Heart right ventricle (tissue), 16 donors: ENCODE measurements around the gene LRIG1. TPM values are rescaled to one million over a fixed set of nuclear protein-coding genes. Genes with fewer than 3 reads are reported as not detected.
A peak's percentile ranks its signal among the peaks of the same experiment; 100 is the strongest.

Source experiments
- ATAC-seq, 8 donors: fragments of 200-7000 bp; cut with Tn5 transposase; one replicate each; pipeline ENCODE4 v1.9.1; 2020; ENCODE audit warnings: mild to moderate bottlenecking in 8 of 8, moderate library complexity in 8 of 8, moderate number of reproducible peaks in 1 of 8
- DNase-seq, 2 donors: peaks; one replicate each; pipeline ENCODE4 v3.0.0-alpha.2; 2020
- H3K27ac ChIP-seq, 10 donors: fragments of 200-600 bp; sonication (generic) in 2 of 10; one replicate each; pipeline versions ENCODE4 v1.5.0 to v1.8.0; 2020 to 2022; ENCODE audit warnings: mild to moderate bottlenecking in 3 of 10
- H3K27me3 ChIP-seq, 7 donors: fragments of 200-600 bp; one replicate each; pipeline ENCODE4 v1.8.0; 2021 to 2022; ENCODE audit warnings: mild to moderate bottlenecking in 2 of 7
- H3K36me3 ChIP-seq, 9 donors: fragments of 200-600 bp; sonication (generic) in 1 of 9; one replicate each; pipeline versions ENCODE4 v1.5.0 to v1.8.0; 2020 to 2022; ENCODE audit warnings: mild to moderate bottlenecking in 2 of 9
- H3K4me1 ChIP-seq, 9 donors: fragments of 200-600 bp; sonication (generic) in 1 of 9; one replicate each; pipeline versions ENCODE4 v1.5.0 to v1.8.0; 2020 to 2022; ENCODE audit warnings: mild to moderate bottlenecking in 4 of 9
- H3K4me3 ChIP-seq, 10 donors: fragments of 200-600 bp; sonication (generic) in 2 of 10; one replicate each; pipeline versions ENCODE4 v1.5.0 to v1.8.0; 2020 to 2022; ENCODE audit warnings: mild to moderate bottlenecking in 7 of 10, moderate library complexity in 2 of 10
- H3K9me3 ChIP-seq, 11 donors: fragments of 200-600 bp in 10 of 11; sonication (generic) in 2 of 11; one replicate each; pipeline versions ENCODE4 v1.5.0 to v1.8.0; 2013 to 2022; ENCODE audit warnings: mild to moderate bottlenecking in 2 of 11, control low read depth in 1 of 11, moderate library complexity in 1 of 11
- CTCF ChIP-seq, 9 donors: fragments of 200-600 bp; sonication (generic) in 2 of 9; IDR thresholded peaks; one replicate each; pipeline versions ENCODE4 v1.5.0 to v1.8.0; 2021 to 2022; ENCODE audit warnings: antibody characterized with exemption in 9 of 9, mild to moderate bottlenecking in 5 of 9, moderate library complexity in 1 of 9
- WGBS, 2 donors: extraction: QIAGEN DNeasy Blood & Tissue Kit; methylation state at CpG; one replicate each; pipeline ENCODE4 v1.1.7; 2013; ENCODE audit warnings: inconsistent platforms in 1 of 2; 5-methylcytosine and 5-hydroxymethylcytosine counted together
- intact Hi-C, 10 donors: fragments of 100-400 bp; cut with DNase I; formaldehyde crosslinking; loops; one replicate each; pipeline versions ENCODE4 v1.11.1 to v1.14.2; 2022
- polyA plus RNA-seq, 2 donors: library from polyadenylated mRNA; stranded (reverse); fragments of 200-250 nt; gene quantifications; one replicate each; pipeline ENCODE4 v1.2.3, GENCODE V29; 2013
- total RNA-seq, 10 donors: library from RNA; stranded (reverse); fragmentation: NEBNext Ultra II Directional in 3 of 10; extraction: Animal tissue kit (Norgen Biotek cat#: 25700) in 3 of 10; gene quantifications; one replicate each; pipeline versions ENCODE4 v1.2.1 to v1.2.4, GENCODE V29; 2021 to 2023
- donor health status: Arrhythmogenic right ventricular cardiomyopathy.
- donor health status: ischemic (EF 13 %, LVEDD 7.1; RV severe dilation, severe dysfunction).
- donor health status: healthy with polysubstance abuse.
- donor health status: DM: no; HTN: yes; CAD: no.
- donor health status: DM: no; HTN: no; CAD: no.
- donor health status: ischemic (EF 25% LVEDD 6.9; RV normal size, moderate dysfunction).
- donor health status: ischemic (EF 25% LVEDD 5.7; RV mildly dilated, moderate dysfunction).
- donor health status: healthy.
- donor health status: DM: yes; HTN: yes; CAD: no.
- donor health status: Ischemic cardiomyopathy.
- donor health status: ischemic (EF 35%, LVEDD 5.7; RV mildly dilated, moderate dysfunction).
- donor health status: nonischemic (EF 11% LVEDD 7.7; RV severe dilation, severe dysfunction).
- donor health status: DM: yes; HTN: yes; CAD: no.
- donor health status: PGD.
- donor health status: ischemic (EF 29% LVEDD 5.4; RV normal size, mild dysfunction).
- donor health status: nonischemic (EF 23%, LVEDD 6.1; RV moderate dilation, normal function).

LRIG1 gene
- total and polyA plus RNA-seq, 12 donors = 23.8 to 109 (median 94.2) TPM

GRCh38 chr3:66419036-66419435 lies 81.8 kb downstream of the LRIG1 start:
- Histone ChIP-seq H3K36me3 (peaks cover 0 to 25% (median 4%) of the 10 kb centered on the region in 9 donors), H3K9me3 (peaks cover 0 to 17% (median 7%) of the 10 kb centered on the region in 11 donors), H3K27me3 (no peaks in the 10 kb centered on the region), H3K4me3 (no peak overlapping the region), H3K4me1 (peaks cover 7 to 67% (median 46%) of the 10 kb centered on the region in 9 donors), H3K27ac (peak overlapping the region in 5 of 10 donors; percentile 18 to 62 (median 37))
- 90 to 92% methylated on average over 14 of the region's 14 CpGs for WGBS, 2 donors
- DNase-seq (no peak), ATAC-seq (no peak)
- intact Hi-C loops = loop anchor here in 3 of 10 donors (5.0 to 10.0 kb wide), 3 partner anchors 63 to 86 kb away; partner anchors contain the start of gene LRIG1 (in 1 of the 3)
- no peak for TF ChIP-seq CTCF (IDR thresholded peaks at IDR 0.05)

DNA sequence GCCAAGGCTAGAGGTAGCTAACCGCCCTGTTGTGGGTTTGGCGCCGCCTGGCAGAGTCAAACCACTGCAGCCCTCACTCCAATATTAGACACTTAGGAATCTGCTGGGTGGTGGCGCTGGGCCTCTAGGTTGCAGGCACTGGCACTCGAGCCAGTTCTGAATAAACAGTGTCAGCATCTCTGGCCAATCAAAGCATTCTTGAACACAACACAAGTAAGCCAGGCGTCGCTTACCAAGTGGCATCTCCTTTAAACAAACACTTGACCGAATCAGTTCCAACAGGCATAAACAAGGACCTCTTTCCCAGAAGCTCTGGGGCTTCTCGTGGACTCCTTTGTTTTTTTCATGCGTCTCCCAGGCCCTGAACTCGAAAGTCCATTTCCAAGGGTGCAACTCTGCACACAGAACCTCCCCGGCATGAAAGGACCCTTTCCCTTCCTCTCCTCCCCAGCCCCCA lies 82.3 kb downstream of the LRIG1 start:
- Histone ChIP-seq H3K4me3 (no peak overlapping the region), H3K27ac (peak overlapping the region in 7 of 10 donors; percentile 26 to 62 (median 34)), H3K36me3 (peaks cover 0 to 30% (median 4%) of the 10 kb centered on the region in 9 donors), H3K27me3 (no peaks in the 10 kb centered on the region), H3K4me1 (peaks cover 7 to 64% (median 46%) of the 10 kb centered on the region in 9 donors), H3K9me3 (peaks cover 0 to 17% (median 7%) of the 10 kb centered on the region in 11 donors)
- ATAC-seq (peak; percentile 54 to 84 (median 68)), DNase-seq (no peak)
- intact Hi-C loops = loop anchor here in 3 of 10 donors (5.0 to 10.0 kb wide), 3 partner anchors 64 to 86 kb away; partner anchors contain the start of gene LRIG1 (in 1 of the 3)
- WGBS, 2 donors = 62 to 69% methylated on average over 12 of the region's 12 CpGs
- peak in 5 of 9 donors; percentile 7 to 47 (median 44) for TF ChIP-seq CTCF (IDR thresholded peaks at IDR 0.05)

DNA sequence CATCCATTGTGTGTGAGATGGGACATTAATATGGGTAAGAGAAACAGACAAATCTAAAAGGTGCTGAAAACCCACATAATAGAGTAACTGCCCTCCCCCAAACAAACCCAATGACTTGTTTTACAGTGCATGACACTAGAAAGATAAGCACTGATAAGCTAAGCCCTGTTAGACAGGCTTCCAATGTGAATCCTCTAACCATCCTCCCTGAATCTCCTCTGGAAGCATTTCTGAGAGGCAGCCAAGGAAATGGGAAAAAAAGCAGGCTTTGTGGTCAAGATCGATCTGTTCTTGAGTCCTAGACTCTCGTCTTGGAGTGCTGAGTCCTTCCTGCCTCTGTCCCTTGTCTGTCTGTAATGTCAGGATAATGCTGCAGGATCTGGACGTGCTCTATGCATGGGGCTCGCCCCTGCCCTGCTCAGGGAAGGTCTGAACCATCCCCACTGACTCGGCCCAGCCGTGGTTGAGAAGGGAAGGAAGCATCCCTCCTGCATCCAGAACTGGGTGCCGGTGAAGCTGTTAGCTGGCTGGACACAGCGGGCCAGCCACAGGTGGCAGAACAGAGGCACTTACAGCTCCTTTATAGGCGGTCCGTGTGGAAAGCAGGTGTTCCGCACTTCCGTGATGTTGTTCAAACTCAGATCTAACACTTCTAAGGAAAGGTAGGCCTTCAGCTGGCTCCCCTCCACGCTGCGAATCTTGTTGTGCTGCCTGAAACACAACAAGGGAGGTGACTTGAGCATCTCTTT lies 84.1 kb downstream of the LRIG1 start:
- H3K36me3 ChIP-seq = peaks cover 0 to 46% (median 16%) of the 10 kb centered on the region in 9 donors
- WGBS, 2 donors = 70 to 71% methylated on average over 14 of the region's 14 CpGs
- H3K27me3 ChIP-seq = no peaks in the 10 kb centered on the region
- TF ChIP-seq CTCF (IDR thresholded peaks at IDR 0.05) = no peak
- H3K4me1 ChIP-seq = peaks cover 12 to 79% (median 52%) of the 10 kb centered on the region in 9 donors
- DNase-seq (no peak), ATAC-seq (no peak)
- H3K4me3 ChIP-seq = no peak overlapping the region
- peak overlapping the region; percentile 42 to 78 (median 66) for H3K27ac ChIP-seq
- H3K9me3 ChIP-seq = peaks cover 0 to 9% (median 3%) of the 10 kb centered on the region in 11 donors
- intact Hi-C loops = loop anchor here in 3 of 10 donors (5.0 to 10.0 kb wide), 3 partner anchors 66 to 88 kb away; partner anchors contain the start of gene LRIG1 (in 1 of the 3)

- peak in 7 of 8 donors; percentile 39 to 87 (median 68) for ATAC-seq
- no peak for TF ChIP-seq CTCF (IDR thresholded peaks at IDR 0.05)
- no peak overlapping the region for H3K4me3 ChIP-seq
Observed at GRCh38 chr3:66415867-66416428, 84.9 kb downstream of the LRIG1 start.

More at GRCh38 chr3:66415867-66416428, 84.9 kb downstream of the LRIG1 start:
- Histone ChIP-seq H3K9me3 (peaks cover 0 to 3% (median 0%) of the 10 kb centered on the region in 11 donors), H3K36me3 (peaks cover 0 to 54% (median 16%) of the 10 kb centered on the region in 9 donors), H3K27me3 (no peaks in the 10 kb centered on the region), H3K27ac (peak overlapping the region; percentile 42 to 78 (median 66)), H3K4me1 (peaks cover 12 to 87% (median 60%) of the 10 kb centered on the region in 9 donors)
- DNase-seq = no peak
- WGBS, 2 donors = 45 to 58% methylated on average over 5 of the region's 5 CpGs
- intact Hi-C loops = loop anchor here in 3 of 10 donors (2.0 to 10.0 kb wide), 4 partner anchors 66 to 89 kb away; partner anchors contain the start of gene LRIG1 (in 1 of the 3)
